HEK293 (cell line): ENCODE data around the gene STAT2.

Source experiments
- BCL11A ChIP-seq: fragments of 450-650 bp; formaldehyde crosslinking; IDR thresholded peaks from 2 replicates; pipeline ENCODE4 v1.5.1; 2016; ENCODE audit warnings: low read depth, missing biosample characterization, missing genetic modification characterization
- CTCF ChIP-seq: fragments of 450-650 bp; formaldehyde crosslinking; IDR thresholded peaks from 2 replicates; pipeline ENCODE4 v1.5.1; 2016; ENCODE audit warnings: missing biosample characterization, missing genetic modification characterization
- HOXA7 ChIP-seq: sonication (generic); formaldehyde crosslinking; IDR thresholded peaks from 2 replicates; pipeline ENCODE4 v1.8.1; 2022; ENCODE audit warnings: missing genetic modification reagents, borderline replicate concordance
- REPIN1 ChIP-seq: fragments of 450-650 bp; formaldehyde crosslinking; IDR thresholded peaks from 2 replicates; pipeline ENCODE4 v1.5.1; 2017; ENCODE audit warnings: missing biosample characterization, missing genetic modification characterization, low read depth
- REST ChIP-seq: fragments of 450-650 bp; formaldehyde crosslinking; IDR thresholded peaks from 2 replicates; pipeline ENCODE4 v1.5.1; 2016; ENCODE audit warnings: missing biosample characterization, missing genetic modification characterization
- ZBTB48 ChIP-seq: fragments of 450-650 bp; formaldehyde crosslinking; IDR thresholded peaks from 2 replicates; pipeline ENCODE4 v1.5.1; 2016; ENCODE audit warnings: missing biosample characterization, missing genetic modification characterization
- ZNF18 ChIP-seq: fragments of 450-650 bp; formaldehyde crosslinking; IDR thresholded peaks from 2 replicates; pipeline ENCODE4 v1.5.1; 2016; ENCODE audit warnings: missing biosample characterization, missing genetic modification characterization
- ZNF239 ChIP-seq: fragments of 450-650 bp; formaldehyde crosslinking; IDR thresholded peaks from 2 replicates; pipeline ENCODE4 v1.5.1; 2016; ENCODE audit warnings: missing biosample characterization, missing genetic modification characterization
- ZNF324 ChIP-seq: fragments of 450-650 bp; formaldehyde crosslinking; IDR thresholded peaks from 2 replicates; pipeline ENCODE4 v1.5.1; 2016; ENCODE audit warnings: missing biosample characterization, missing genetic modification characterization
- ZNF391 ChIP-seq: fragments of 450-650 bp; formaldehyde crosslinking; IDR thresholded peaks from 2 replicates; pipeline ENCODE4 v1.5.1; 2016; ENCODE audit warnings: low read depth, missing biosample characterization, missing genetic modification characterization, borderline replicate concordance
- ZNF518A ChIP-seq: fragments of 450-650 bp; formaldehyde crosslinking; conservative IDR thresholded peaks from 2 replicates; pipeline ENCODE4 v1.5.1; 2016; ENCODE audit warnings: low read depth, missing biosample characterization, missing genetic modification characterization
- ZNF629 ChIP-seq: fragments of 450-650 bp; formaldehyde crosslinking; IDR thresholded peaks from 2 replicates; pipeline ENCODE4 v1.5.1; 2017; ENCODE audit warnings: missing biosample characterization, missing genetic modification characterization
- ZNF830 ChIP-seq: fragments of 450-650 bp; IDR thresholded peaks from 2 replicates; pipeline ENCODE4 v1.5.0; 2018; ENCODE audit warnings: missing biosample characterization, missing genetic modification characterization, low read depth, mild to moderate bottlenecking, moderate library complexity
- ZSCAN30 ChIP-seq: fragments of 450-650 bp; IDR thresholded peaks from 2 replicates; pipeline ENCODE4 v1.5.1; 2018; ENCODE audit warnings: missing biosample characterization, mild to moderate bottlenecking, missing genetic modification characterization, moderate library complexity

- no peak for TF ChIP-seq CTCF (tag by site-specific recombination)
- TF ChIP-seq ZNF391 (tag by site-specific recombination): no peak
- TF ChIP-seq ZNF629: no peak
- no peak for TF ChIP-seq ZNF18 (tag by site-specific recombination)
- TF ChIP-seq ZNF239 (tag by site-specific recombination): no peak
- no peak for TF ChIP-seq ZNF518A
- no peak for TF ChIP-seq ZNF324 (tag by site-specific recombination)
- no peak for TF ChIP-seq BCL11A (tag by site-specific recombination)
- no peak for TF ChIP-seq REST
- TF ChIP-seq ZBTB48: no peak
- TF ChIP-seq HOXA7: no peak
- TF ChIP-seq REPIN1 (tag by site-specific recombination): no peak
- TF ChIP-seq ZSCAN30 (tag by site-specific recombination): no peak
- no peak for TF ChIP-seq ZNF830
Measured at GRCh38 chr12:56389412-56389811, 29.5 kb upstream of the STAT2 start.
